Liver (tissue), 9 donors: ENCODE data around the gene WLS. TPM values are rescaled to one million over a fixed set of nuclear protein-coding genes. Genes with fewer than 3 reads are reported as not detected.

Experiments
- DNase-seq: peaks from one replicate; pipeline ENCODE4 v3.0.0-alpha.2; 2017; ENCODE audit warnings: low spot score
- H3K27ac ChIP-seq, 2 donors: one replicate each; pipeline ENCODE4 v1.7.0; 2013; ENCODE audit warnings: inconsistent platforms in 2 of 2, low read length in 2 of 2, control low read depth in 1 of 2, low read depth in 1 of 2, mild to moderate bottlenecking in 1 of 2
- H3K27me3 ChIP-seq, 4 donors: one replicate each; pipeline versions ENCODE4 v1.6.1 to v1.7.0; 2013; ENCODE audit warnings: low read length in 3 of 4, inconsistent platforms in 1 of 4, mild to moderate bottlenecking in 1 of 4, moderate library complexity in 1 of 4; ENCODE audit not compliant: control insufficient read depth in 4 of 4, insufficient read depth in 4 of 4
- H3K36me3 ChIP-seq, 4 donors: one replicate each; pipeline versions ENCODE4 v1.6.1 to v1.7.0; 2013; ENCODE audit warnings: low read length in 3 of 4, mild to moderate bottlenecking in 3 of 4, low read depth in 1 of 4, moderate library complexity in 1 of 4; ENCODE audit not compliant: control insufficient read depth in 4 of 4, insufficient read depth in 3 of 4
- H3K4me1 ChIP-seq, 4 donors: one replicate each; pipeline versions ENCODE4 v1.6.1 to v1.7.0; 2013; ENCODE audit warnings: low read length in 3 of 4, mild to moderate bottlenecking in 3 of 4, moderate library complexity in 1 of 4; ENCODE audit not compliant: control insufficient read depth in 4 of 4, insufficient read depth in 4 of 4
- H3K4me3 ChIP-seq, 3 donors: one replicate each; pipeline versions ENCODE4 v1.6.1 to v1.7.0; 2013; ENCODE audit warnings: low read length in 3 of 3, control low read depth in 1 of 3, low read depth in 1 of 3, mild to moderate bottlenecking in 1 of 3
- H3K9ac ChIP-seq, 2 donors: one replicate each; pipeline ENCODE4 v1.7.0; 2013; ENCODE audit warnings: low read length in 2 of 2, mild to moderate bottlenecking in 2 of 2, moderate library complexity in 2 of 2, control low read depth in 1 of 2, low read depth in 1 of 2
- H3K9me3 ChIP-seq, 4 donors: one replicate each; pipeline versions ENCODE4 v1.6.1 to v1.7.0; 2013; ENCODE audit warnings: low read length in 3 of 4; ENCODE audit not compliant: control insufficient read depth in 4 of 4
- ATF3 ChIP-seq: IDR thresholded peaks from 2 replicates; pipeline ENCODE4 v1.6.1; 2016; ENCODE audit warnings: antibody characterized with exemption
- EGR1 ChIP-seq, 2 donors: IDR thresholded peaks; 2 replicates each; pipeline ENCODE4 v1.6.1; 2016 to 2018; ENCODE audit warnings: antibody characterized with exemption in 2 of 2, low read depth in 2 of 2
- FOXA1 ChIP-seq: IDR thresholded peaks from 2 replicates; pipeline ENCODE4 v1.6.1; 2016; ENCODE audit warnings: antibody characterized with exemption
- GABPA ChIP-seq, 2 donors: IDR thresholded peaks in 1 of 2; conservative IDR thresholded peaks in 1 of 2; 2 replicates each; pipeline ENCODE4 v1.6.1; 2016; ENCODE audit warnings: antibody characterized with exemption in 2 of 2, mild to moderate bottlenecking in 1 of 2, moderate library complexity in 1 of 2
- HNF4A ChIP-seq, 2 donors: conservative IDR thresholded peaks; 2 replicates each; pipeline ENCODE4 v1.6.1; 2016; ENCODE audit warnings: antibody characterized with exemption in 2 of 2, mild to moderate bottlenecking in 2 of 2
- HNF4G ChIP-seq: IDR thresholded peaks from 2 replicates; pipeline ENCODE4 v1.6.1; 2016; ENCODE audit warnings: antibody characterized with exemption
- JUND ChIP-seq, 2 donors: IDR thresholded peaks; 2 replicates each; pipeline ENCODE4 v1.6.1; 2016; ENCODE audit warnings: antibody characterized with exemption in 2 of 2
- MAX ChIP-seq: IDR thresholded peaks from 2 replicates; pipeline ENCODE4 v1.6.1; 2016; ENCODE audit warnings: antibody characterized with exemption
- RAD21 ChIP-seq, 2 donors: IDR thresholded peaks; 2 replicates each; pipeline ENCODE4 v1.6.1; 2016; ENCODE audit warnings: antibody characterized with exemption in 2 of 2, mild to moderate bottlenecking in 2 of 2
- RXRA ChIP-seq, 2 donors: IDR thresholded peaks; 2 replicates each; pipeline ENCODE4 v1.6.1; 2017 to 2018; ENCODE audit warnings: antibody characterized with exemption in 2 of 2, mild to moderate bottlenecking in 1 of 2
- SP1 ChIP-seq: IDR thresholded peaks from 2 replicates; pipeline ENCODE4 v1.6.1; 2018; ENCODE audit warnings: antibody characterized with exemption, mild to moderate bottlenecking
- TAF1 ChIP-seq: conservative IDR thresholded peaks from 2 replicates; pipeline ENCODE4 v1.6.1; 2016; ENCODE audit warnings: antibody characterized with exemption, mild to moderate bottlenecking
- YY1 ChIP-seq: IDR thresholded peaks from 2 replicates; pipeline ENCODE4 v1.6.1; 2016; ENCODE audit warnings: antibody characterized with exemption, mild to moderate bottlenecking
- WGBS: extraction: QIAGEN DNeasy Blood & Tissue Kit; methylation state at CpG from one replicate; pipeline ENCODE4 v1.1.7; 2013; 5-methylcytosine and 5-hydroxymethylcytosine counted together
- polyA plus RNA-seq, 2 donors: library from polyadenylated mRNA; stranded (reverse) in 1 of 2; unstranded in 1 of 2; fragments of 200-250 nt in 1 of 2; fragments of >200 nt in 1 of 2; fragmentation: Nextera tagmentation in 1 of 2; extraction: Ambion mirVana in 1 of 2; gene quantifications; one replicate each; pipeline versions ENCODE4 v1.2.1 to v1.2.3, GENCODE V29; 2013 to 2015
- total RNA-seq, 2 donors: library from RNA; depleted of rRNA; stranded (reverse); fragments of >200 nt; gene quantifications; one replicate each; pipeline ENCODE4 v1.2.3, GENCODE V29; 2014
- TF ChIP-seq, protein P1 (sequence below): fragments of 150-350 bp; IDR thresholded peaks from 2 replicates; pipeline ENCODE4 v1.5.1; 2017; ENCODE audit warnings: improper control_type of control experiment, low read depth, low read length; ENCODE audit not compliant: missing input control
- donor health status: healthy.
- donor health status: healthy.
- donor health status: healthy.
- donor health status: healthy.
- donor health status: healthy.

Gene WLS
- total and polyA plus RNA-seq, 4 donors = 3.2 to 12.5 (median 7.7) TPM

GRCh38 chr1:68181165-68181556, 51.2 kb downstream of the WLS start:
- H3K27ac ChIP-seq = no peak overlapping the region
- H3K9me3 ChIP-seq = no peaks in the 10 kb centered on the region
- no peaks in the 10 kb centered on the region for H3K36me3 ChIP-seq
- WGBS = 77% methylated on average over 1 of the region's 1 CpG
- TF ChIP-seq SP1 (no peak), RXRA (IDR thresholded peaks at IDR 0.05) (no peak), ATF3 (no peak), GABPA (IDR thresholded peaks at IDR 0.05 in 1 of 2, conservative IDR thresholded peaks at IDR 0.05 in 1 of 2) (no peak), JUND (IDR thresholded peaks at IDR 0.05) (no peak)
- no peaks in the 10 kb centered on the region for H3K4me1 ChIP-seq
- no peak overlapping the region for H3K9ac ChIP-seq
- no peaks in the 10 kb centered on the region for H3K27me3 ChIP-seq
- no peak overlapping the region for H3K4me3 ChIP-seq
- no peak for DNase-seq

DNA sequence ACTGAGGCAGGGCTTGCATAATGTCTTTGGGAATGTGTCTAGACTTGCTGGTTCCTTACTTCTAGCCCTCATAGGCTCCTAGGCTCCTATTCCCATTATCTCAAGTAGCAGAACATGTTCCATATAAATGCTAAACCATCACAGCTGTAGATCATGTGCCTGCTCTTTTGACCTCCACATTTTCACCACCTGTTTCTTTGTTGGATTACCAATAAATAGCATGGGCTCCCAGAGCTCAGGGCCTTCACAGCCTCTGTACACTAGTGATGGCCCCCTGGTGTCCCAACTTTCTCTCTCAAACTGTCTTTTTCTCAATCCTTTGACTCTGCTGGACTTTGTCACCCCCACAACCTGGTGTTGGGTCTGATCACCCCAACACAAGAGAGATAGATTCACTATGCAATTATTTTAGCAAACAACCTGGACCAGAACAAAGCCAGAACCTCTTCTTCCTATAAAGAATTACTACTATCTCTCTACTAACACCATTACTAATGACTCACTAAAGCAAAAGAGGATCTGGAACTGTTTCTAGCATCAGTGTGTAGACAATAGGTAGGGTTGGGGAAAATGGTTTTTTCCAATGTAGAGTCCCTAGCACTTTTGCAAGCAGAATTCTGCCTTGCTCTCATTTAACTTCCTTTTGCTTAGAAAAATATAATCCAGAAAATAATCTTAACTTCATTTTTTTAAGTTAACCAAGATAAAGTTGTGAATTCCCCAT, 51.7 kb downstream of the WLS start:
- H3K9ac ChIP-seq = no peak overlapping the region
- H3K4me3 ChIP-seq = no peak overlapping the region
- H3K27me3 ChIP-seq = no peaks in the 10 kb centered on the region
- DNase-seq = no peak
- H3K9me3 ChIP-seq = no peaks in the 10 kb centered on the region
- H3K36me3 ChIP-seq = no peaks in the 10 kb centered on the region
- H3K4me1 ChIP-seq = no peaks in the 10 kb centered on the region
- no peak overlapping the region for H3K27ac ChIP-seq
- TF ChIP-seq HNF4A (conservative IDR thresholded peaks at IDR 0.05) = no peak
- TF ChIP-seq, protein P1, sequence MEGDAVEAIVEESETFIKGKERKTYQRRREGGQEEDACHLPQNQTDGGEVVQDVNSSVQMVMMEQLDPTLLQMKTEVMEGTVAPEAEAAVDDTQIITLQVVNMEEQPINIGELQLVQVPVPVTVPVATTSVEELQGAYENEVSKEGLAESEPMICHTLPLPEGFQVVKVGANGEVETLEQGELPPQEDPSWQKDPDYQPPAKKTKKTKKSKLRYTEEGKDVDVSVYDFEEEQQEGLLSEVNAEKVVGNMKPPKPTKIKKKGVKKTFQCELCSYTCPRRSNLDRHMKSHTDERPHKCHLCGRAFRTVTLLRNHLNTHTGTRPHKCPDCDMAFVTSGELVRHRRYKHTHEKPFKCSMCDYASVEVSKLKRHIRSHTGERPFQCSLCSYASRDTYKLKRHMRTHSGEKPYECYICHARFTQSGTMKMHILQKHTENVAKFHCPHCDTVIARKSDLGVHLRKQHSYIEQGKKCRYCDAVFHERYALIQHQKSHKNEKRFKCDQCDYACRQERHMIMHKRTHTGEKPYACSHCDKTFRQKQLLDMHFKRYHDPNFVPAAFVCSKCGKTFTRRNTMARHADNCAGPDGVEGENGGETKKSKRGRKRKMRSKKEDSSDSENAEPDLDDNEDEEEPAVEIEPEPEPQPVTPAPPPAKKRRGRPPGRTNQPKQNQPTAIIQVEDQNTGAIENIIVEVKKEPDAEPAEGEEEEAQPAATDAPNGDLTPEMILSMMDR = no peak
- no peak for TF ChIP-seq RXRA (IDR thresholded peaks at IDR 0.05)
- no peak for TF ChIP-seq YY1

DNA sequence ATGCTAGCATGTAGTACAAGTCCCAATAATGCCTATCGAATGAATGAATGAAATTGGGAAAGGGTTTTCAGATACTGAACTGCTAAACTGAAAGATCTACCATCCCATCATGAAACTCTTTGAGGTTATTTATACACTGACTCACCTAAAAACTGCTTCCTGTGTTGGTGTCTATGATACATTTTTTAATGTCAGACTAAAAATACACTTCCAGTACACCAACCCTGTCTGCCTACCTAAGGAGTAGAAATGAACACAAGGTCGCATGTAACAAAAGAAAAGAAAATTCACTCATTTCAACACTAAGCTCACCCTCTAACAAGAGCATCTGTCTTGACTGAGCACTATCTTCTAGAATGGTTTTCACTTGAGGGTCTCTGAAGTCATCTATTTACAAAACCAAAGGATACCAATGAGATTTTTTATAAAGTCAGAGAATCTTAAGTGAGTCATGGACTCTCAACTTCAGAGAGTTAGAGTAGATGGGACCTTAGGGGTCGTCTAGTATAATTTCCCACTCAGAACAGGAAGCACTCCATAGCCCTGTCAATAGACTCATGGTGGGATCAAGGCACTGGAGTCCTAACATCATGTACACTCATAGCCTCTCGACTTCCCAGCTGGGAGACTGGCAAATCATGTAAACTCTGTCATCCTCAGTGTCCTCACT, 53.4 kb downstream of the WLS start:
- 84% methylated on average over 4 of the region's 4 CpGs for WGBS

More for the DNA sequence above, 53.4 kb downstream of the WLS start:
- no peaks in the 10 kb centered on the region for H3K27me3 ChIP-seq
- no peak for TF ChIP-seq EGR1 (IDR thresholded peaks at IDR 0.05; ENCODE audit: low read depth in 2 of 2)
- TF ChIP-seq, protein P1 = no peak
- no peak for TF ChIP-seq FOXA1
- TF ChIP-seq YY1 = no peak
- TF ChIP-seq TAF1 = no peak
- no peak for TF ChIP-seq GABPA (IDR thresholded peaks at IDR 0.05 in 1 of 2, conservative IDR thresholded peaks at IDR 0.05 in 1 of 2)
- TF ChIP-seq ATF3 = no peak
- no peak for TF ChIP-seq RAD21 (IDR thresholded peaks at IDR 0.05)
- TF ChIP-seq RXRA (IDR thresholded peaks at IDR 0.05) = no peak
- no peak for TF ChIP-seq HNF4A (conservative IDR thresholded peaks at IDR 0.05)
- TF ChIP-seq HNF4G = no peak
- no peak for TF ChIP-seq JUND (IDR thresholded peaks at IDR 0.05)
- no peak for TF ChIP-seq MAX
- H3K4me3 ChIP-seq = no peak overlapping the region
- H3K9me3 ChIP-seq = no peaks in the 10 kb centered on the region
- no peak for DNase-seq
- H3K4me1 ChIP-seq = peaks cover 0 to 5% (median under 1%) of the 10 kb centered on the region in 4 donors
- no peak overlapping the region for H3K9ac ChIP-seq
- no peak overlapping the region for H3K27ac ChIP-seq
- no peaks in the 10 kb centered on the region for H3K36me3 ChIP-seq
